T-helper 1 cell treated with Interleukin-12 subunit alpha and Interleukin-12 subunit beta and Interleukin-4 antibody, amounts not matched to agents 30 μg/mL and 1 μg/mL, for 36 hours (primary cell): ENCODE results near the gene GJA3.
"Not testable (repeated sequence)": the region's sequence is repeated elsewhere in the genome, so short reads cannot be mapped to it uniquely, and the experiment has no call there.

Experiments
- H3K27ac Mint-ChIP-seq: one replicate; pipeline ENCODE4 v1.8.0; 2021; ENCODE audit warnings: mild to moderate bottlenecking, mixed read lengths
- H3K27me3 Mint-ChIP-seq: one replicate; pipeline ENCODE4 v1.8.0; 2021; ENCODE audit warnings: low read depth, mixed read lengths
- H3K36me3 Mint-ChIP-seq: one replicate; pipeline ENCODE4 v1.8.0; 2021; ENCODE audit warnings: low read depth, mixed read lengths
- H3K4me1 Mint-ChIP-seq: one replicate; pipeline ENCODE4 v1.8.0; 2021; ENCODE audit warnings: low read depth, mixed read lengths
- H3K4me3 Mint-ChIP-seq: one replicate; pipeline ENCODE4 v1.8.0; 2021; ENCODE audit warnings: mild to moderate bottlenecking, moderate library complexity, mixed read lengths
- H3K9me3 Mint-ChIP-seq: one replicate; pipeline ENCODE4 v1.8.0; 2021; ENCODE audit warnings: mixed read lengths

Gene GJA3

DNA sequence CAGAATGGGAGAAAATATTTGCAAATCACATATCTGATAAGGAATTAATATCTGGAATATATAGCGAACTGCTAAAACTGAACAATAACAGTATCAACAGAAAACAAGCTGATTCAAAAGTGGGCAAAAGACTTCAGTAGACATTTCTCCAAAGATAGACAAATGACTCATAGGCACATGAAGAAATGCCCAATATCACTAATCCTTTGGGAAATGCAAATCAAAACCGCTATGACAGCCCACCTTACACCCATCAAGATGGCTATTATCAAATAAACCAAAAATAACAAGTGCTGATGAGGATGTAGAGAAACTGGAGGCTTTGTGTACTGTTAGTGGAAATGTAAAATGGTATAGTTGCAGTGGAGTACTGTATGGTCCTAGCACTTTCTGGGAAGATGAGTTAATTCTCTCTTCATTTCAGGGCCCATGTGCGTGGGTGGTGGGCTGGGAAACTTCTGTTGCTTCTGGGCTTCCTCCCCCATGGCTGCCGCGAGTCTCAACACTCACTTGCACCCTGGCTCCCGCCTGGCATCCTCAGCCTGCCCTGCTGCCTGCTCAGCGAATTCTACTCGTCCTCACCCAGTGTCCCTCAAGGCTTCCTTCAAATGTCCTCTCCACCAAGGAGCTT lies 12.4 kb upstream of the GJA3 start:
- H3K4me1 Mint-ChIP-seq = peaks cover 7% of the 10 kb centered on the region
- H3K9me3 Mint-ChIP-seq = no peaks in the 10 kb centered on the region
- H3K4me3 Mint-ChIP-seq = no peak overlapping the region
- peaks cover 60% of the 10 kb centered on the region for H3K27me3 Mint-ChIP-seq
- no peak overlapping the region for H3K27ac Mint-ChIP-seq
- no peaks in the 10 kb centered on the region for H3K36me3 Mint-ChIP-seq

DNA sequence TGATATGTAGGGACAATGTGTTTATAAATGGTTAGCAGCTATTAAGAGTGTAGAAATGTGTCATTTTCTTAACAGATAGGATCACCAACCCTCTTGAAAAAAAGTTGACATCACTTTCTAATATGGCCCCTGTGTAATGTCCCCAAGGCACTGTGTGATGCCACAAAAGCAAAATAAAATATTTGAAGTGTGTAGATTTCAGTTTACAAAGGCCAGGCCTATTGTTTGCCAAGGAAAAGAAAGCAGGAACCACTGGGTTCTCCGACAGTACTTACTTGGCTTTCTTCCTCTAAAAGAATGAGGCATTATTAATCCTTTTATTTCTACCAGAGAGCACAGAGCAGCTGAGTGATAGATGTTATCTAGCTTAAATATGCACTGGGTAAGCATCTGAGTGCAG lies 10.5 kb upstream of the GJA3 start:
- Mint-ChIP-seq H3K27ac (no peak overlapping the region), H3K4me3 (no peak overlapping the region), H3K36me3 (no peaks in the 10 kb centered on the region), H3K4me1 (peaks cover 7% of the 10 kb centered on the region), H3K9me3 (no peaks in the 10 kb centered on the region), H3K27me3 (peaks cover 55% of the 10 kb centered on the region)

DNA sequence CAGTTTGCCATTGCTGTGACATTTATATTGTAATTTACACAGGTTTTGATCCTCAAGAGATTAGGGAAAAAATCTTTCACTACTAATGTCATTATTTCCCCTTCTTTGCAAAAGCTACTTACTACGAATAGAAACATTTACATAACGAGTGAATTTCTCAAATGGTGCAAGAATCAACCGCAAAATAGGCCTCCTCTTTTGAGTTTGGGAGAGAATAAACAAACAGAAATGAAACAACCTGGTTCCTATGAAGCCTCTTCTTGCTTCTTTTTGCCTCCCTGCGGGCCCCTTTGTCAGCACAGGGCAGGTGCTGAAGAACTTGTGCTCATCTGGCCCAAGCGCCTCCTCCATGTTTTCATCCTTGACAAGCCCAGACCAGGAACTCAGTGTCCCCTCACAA lies 10.1 kb upstream of the GJA3 start:
- Mint-ChIP-seq H3K9me3 (no peaks in the 10 kb centered on the region), H3K36me3 (no peaks in the 10 kb centered on the region), H3K27me3 (peaks cover 53% of the 10 kb centered on the region), H3K27ac (no peak overlapping the region), H3K4me3 (no peak overlapping the region), H3K4me1 (peaks cover 7% of the 10 kb centered on the region)

DNA sequence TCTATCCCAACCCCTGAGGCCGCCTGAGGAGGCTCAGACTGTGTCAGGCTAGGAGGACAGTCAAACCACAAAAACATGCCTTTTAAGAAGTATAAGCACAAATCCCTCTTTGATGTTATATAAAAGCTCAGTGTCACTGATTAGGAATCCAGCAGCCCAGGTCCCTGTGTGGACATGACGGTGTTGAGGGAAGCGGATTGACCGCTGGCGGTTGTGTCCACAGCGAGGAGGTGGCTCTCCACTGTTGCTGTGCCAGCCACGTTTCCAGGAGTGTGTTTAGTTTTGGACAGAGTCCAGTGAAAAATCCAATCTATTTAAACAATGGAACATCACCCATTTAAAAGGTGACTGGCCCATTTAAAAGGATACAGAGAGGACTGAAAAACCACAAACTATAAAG lies 7.5 kb upstream of the GJA3 start:
- no peak overlapping the region for H3K4me3 Mint-ChIP-seq
- no peaks in the 10 kb centered on the region for H3K36me3 Mint-ChIP-seq
- H3K27ac Mint-ChIP-seq = no peak overlapping the region
- H3K4me1 Mint-ChIP-seq = peaks cover 6% of the 10 kb centered on the region
- peaks cover 42% of the 10 kb centered on the region for H3K27me3 Mint-ChIP-seq
- H3K9me3 Mint-ChIP-seq = no peaks in the 10 kb centered on the region

DNA sequence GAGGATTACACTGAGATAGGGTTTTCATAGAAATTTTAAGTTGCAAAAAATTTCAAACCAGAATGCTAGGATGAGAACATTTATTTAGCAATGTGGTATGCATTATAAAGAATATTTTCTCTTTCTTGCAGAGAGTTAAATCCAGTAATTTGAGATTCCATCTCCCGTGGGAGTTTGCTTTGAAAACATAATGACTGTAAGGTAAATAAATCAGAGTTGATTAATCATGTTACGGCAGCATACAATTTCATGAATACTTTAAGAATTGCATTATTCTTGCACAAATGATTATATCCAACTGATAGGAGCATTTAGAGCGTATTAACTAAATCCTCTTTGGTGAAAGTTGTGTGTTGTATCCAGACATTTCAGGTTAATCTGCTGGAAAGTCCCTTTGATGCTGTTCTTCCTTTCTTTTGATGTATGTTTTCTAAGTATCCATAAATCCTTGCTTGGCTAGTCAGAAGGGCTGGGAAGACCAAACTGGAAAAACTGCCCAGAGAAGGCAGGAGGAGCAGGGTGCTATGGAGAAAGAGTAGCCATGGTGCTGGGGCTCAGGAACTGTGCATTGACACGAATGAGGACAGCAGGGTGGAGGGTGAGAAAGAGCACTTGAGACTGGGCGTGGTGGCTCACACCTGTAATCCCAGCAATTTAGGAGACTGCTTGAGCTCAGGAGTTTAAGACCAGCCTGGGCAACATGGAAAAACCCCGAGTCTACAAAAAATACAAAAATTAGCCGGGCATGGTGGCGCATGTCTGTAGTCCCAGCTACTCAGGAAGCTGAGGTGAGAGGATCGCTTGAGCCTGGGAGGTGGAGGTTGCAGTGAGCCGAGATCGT lies 4.8 kb upstream of the GJA3 start:
- Mint-ChIP-seq H3K36me3 (no peaks in the 10 kb centered on the region), H3K9me3 (no peaks in the 10 kb centered on the region), H3K4me1 (peaks cover 12% of the 10 kb centered on the region), H3K27ac (no peak overlapping the region), H3K27me3 (peaks cover 43% of the 10 kb centered on the region), H3K4me3 (no peak overlapping the region)

DNA sequence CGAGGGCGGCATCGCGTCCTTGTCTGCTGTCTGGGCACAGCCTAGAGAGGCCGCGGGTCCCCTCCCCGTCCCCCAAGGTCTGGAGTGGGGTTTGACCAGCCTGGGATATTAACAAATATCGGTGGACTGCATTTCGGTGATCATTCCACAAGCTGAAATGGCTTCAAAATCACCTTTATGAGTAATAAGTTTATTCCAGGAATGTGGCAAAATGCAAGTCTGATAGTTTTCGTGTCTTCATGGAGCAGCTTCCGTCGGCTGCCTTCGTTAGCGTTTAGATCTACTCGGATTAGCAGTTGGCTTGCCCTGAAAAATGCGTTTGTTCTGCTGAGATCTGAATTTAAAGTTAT lies 1.1 kb upstream of the GJA3 start:
- Mint-ChIP-seq H3K27me3 (peaks cover 69% of the 10 kb centered on the region), H3K36me3 (no peaks in the 10 kb centered on the region), H3K4me1 (peaks cover 16% of the 10 kb centered on the region), H3K9me3 (no peaks in the 10 kb centered on the region), H3K27ac (no peak overlapping the region), H3K4me3 (peak overlapping the region; percentile 60)

- Mint-ChIP-seq H3K9me3 (no peaks in the 10 kb centered on the region), H3K36me3 (no peaks in the 10 kb centered on the region), H3K27ac (no peak overlapping the region), H3K4me3 (peak overlapping the region; percentile 60), H3K4me1 (peaks cover 16% of the 10 kb centered on the region), H3K27me3 (peaks cover 69% of the 10 kb centered on the region)
These were observed 561 bp upstream of the GJA3 start for GRCh38 chr13:20161275-20161950.

DNA sequence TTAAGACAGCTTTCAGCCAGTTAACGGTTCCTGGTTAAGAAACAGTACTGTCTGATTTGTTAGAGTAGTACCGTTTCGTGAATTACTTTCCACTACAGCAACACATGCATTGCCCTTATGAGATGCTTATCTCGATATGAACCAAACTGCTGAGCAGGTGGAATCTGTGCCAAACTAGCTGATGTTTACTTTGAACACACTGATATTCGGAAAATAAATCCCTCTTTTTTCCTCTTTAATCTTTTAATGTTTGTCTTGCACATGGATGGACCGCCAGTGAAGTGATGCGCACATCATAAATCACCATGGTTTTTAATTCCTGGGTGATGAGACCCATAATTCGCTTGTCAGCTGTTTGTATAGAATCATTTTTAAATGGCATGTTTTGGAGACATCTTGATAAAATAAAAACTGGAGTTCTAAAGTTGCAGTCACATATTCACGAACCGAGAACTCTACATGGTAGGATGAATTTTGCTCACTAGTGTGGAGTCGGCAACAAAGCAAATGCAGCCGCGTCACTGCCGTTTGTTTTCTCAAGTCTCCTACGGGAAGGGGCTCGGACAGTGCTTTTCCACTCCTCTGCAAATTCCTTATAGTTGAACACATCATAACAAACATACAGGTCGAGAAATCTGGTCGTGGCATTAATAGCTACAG lies 1.1 kb downstream of the GJA3 start:
- Mint-ChIP-seq H3K4me3 (peak overlapping the region; percentile 83), H3K27ac (no peak overlapping the region), H3K9me3 (no peaks in the 10 kb centered on the region), H3K36me3 (no peaks in the 10 kb centered on the region), H3K4me1 (peaks cover 16% of the 10 kb centered on the region), H3K27me3 (peaks cover 68% of the 10 kb centered on the region)

DNA sequence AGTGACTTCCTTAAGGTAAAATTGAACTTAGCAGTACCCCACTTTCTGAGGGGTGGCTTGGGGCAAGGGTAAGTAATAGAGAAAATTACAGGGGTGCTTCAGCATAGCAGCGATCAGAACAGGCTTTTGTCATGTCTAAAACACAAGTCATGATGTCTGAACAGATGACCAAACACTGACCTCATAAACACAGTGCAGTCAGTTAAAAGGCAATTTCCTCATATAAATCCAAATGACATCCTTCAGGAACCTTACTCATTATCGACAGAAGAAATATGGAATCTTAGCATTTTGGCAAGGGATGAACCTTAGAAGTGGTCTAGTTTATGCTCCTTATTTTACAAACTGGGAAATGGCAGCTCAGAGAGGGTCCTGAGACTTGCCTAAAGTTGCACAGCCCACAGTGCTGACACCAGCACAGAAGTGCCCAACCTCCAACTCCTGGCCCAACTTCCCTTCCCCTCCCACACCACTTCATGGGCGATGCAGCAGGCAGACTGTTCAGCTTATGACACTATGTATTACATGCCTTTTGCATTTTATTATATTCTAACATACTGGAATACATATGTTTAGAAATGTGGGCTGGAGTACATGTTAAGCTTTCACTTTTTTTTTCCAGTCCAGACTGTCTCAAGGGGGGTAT lies 3.6 kb downstream of the GJA3 start:
- peaks cover 72% of the 10 kb centered on the region for H3K27me3 Mint-ChIP-seq
- H3K4me1 Mint-ChIP-seq = peaks cover 11% of the 10 kb centered on the region
- H3K9me3 Mint-ChIP-seq = no peaks in the 10 kb centered on the region
- H3K27ac Mint-ChIP-seq = no peak overlapping the region
- no peaks in the 10 kb centered on the region for H3K36me3 Mint-ChIP-seq
- H3K4me3 Mint-ChIP-seq = no peak overlapping the region

DNA sequence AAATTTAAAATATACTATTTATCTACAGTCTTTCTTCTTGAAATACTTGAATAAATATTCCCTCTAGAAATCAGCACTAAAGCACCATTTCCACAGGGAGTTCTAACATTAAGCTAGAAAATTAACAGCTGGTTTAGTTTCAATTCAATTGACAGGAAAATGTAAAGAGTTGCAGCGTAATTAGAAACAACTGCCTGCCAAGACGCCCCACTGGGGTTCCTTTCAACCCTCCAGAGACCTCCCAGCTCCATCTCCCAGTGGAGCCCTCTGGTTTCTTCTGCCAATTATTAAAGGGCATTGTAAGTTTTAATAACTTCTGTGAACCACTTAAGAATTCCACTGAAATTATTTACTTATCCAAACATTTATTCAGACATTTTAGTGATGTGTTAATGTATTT lies 4.2 kb downstream of the GJA3 start:
- Mint-ChIP-seq H3K9me3 (no peaks in the 10 kb centered on the region), H3K4me3 (no peak overlapping the region), H3K27me3 (peaks cover 66% of the 10 kb centered on the region), H3K27ac (no peak overlapping the region), H3K36me3 (no peaks in the 10 kb centered on the region), H3K4me1 (peaks cover 9% of the 10 kb centered on the region)

DNA sequence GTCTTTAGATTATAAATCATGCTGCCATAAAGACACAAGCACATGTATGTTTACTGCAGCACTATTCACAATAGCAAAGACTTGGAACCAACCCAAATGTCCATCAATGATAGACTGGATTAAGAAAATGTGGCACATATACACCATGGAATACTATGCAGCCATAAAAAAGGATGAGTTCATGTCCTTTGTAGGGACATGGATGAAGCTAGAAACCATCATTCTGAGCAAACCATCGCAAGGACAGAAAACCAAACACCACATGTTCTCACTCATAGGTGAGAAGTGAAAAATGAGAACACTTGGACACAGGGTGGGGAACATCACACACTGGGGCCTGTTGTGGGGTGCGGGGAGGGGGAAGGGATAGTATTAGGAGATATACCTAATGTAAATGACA lies 7.6 kb downstream of the GJA3 start:
- not testable (repeated sequence) for H3K36me3 Mint-ChIP-seq, H3K4me3 Mint-ChIP-seq
- peaks cover 54% of the 10 kb centered on the region for H3K27me3 Mint-ChIP-seq

GRCh38 chr13:20151612-20152011 lies 9.2 kb downstream of the GJA3 start:
- Mint-ChIP-seq H3K27me3 (peaks cover 50% of the 10 kb centered on the region), H3K36me3 (no peaks in the 10 kb centered on the region), H3K4me1 (peaks cover 2% of the 10 kb centered on the region), H3K27ac (no peak overlapping the region), H3K9me3 (no peaks in the 10 kb centered on the region), H3K4me3 (no peak overlapping the region)

More for the DNA sequence above, 7.6 kb downstream of the GJA3 start:
- H3K27ac Mint-ChIP-seq, H3K9me3 Mint-ChIP-seq, H3K4me1 Mint-ChIP-seq: not testable (repeated sequence)

DNA sequence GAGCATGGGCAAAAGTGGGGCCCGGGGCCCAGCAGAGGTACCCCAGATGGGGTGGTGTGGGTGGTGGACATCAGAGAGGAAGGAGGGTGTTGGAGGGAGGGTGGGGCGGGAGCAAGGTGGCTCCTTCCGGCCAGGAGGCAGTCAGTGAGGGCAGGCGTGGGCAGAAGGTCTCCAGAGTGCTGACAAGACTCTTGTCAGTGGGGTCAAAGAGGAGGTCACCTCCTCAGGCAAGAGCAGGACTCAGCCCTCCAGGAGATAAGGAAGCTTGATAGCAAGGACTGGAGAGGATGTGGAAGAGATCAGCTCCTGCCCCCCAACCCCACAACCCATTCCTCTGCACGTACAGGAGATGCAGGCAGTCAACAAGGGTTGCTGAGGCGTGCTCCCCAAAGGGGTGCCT lies 9.8 kb downstream of the GJA3 start:
- Mint-ChIP-seq H3K27me3 (peaks cover 47% of the 10 kb centered on the region), H3K4me3 (no peak overlapping the region), H3K27ac (no peak overlapping the region)

GRCh38 chr13:20150561-20150960 lies 10.3 kb downstream of the GJA3 start:
- no peaks in the 10 kb centered on the region for H3K36me3 Mint-ChIP-seq

More for the DNA sequence above, 9.8 kb downstream of the GJA3 start:
- no peaks in the 10 kb centered on the region for H3K36me3 Mint-ChIP-seq
- H3K9me3 Mint-ChIP-seq = no peaks in the 10 kb centered on the region
- H3K4me1 Mint-ChIP-seq = peaks cover 2% of the 10 kb centered on the region

More at GRCh38 chr13:20150561-20150960, 10.3 kb downstream of the GJA3 start:
- Mint-ChIP-seq H3K9me3 (no peaks in the 10 kb centered on the region), H3K4me3 (no peak overlapping the region), H3K4me1 (peaks cover 2% of the 10 kb centered on the region), H3K27ac (no peak overlapping the region), H3K27me3 (peaks cover 44% of the 10 kb centered on the region)
